ENCODE measurements around the gene SEMA3G. TPM values are rescaled to one million over a fixed set of nuclear protein-coding genes. Genes with fewer than 3 reads are reported as not detected.

SEMA3G gene
- total RNA-seq, 4 donors from 2014 or later, result 3.7 to 18.6 (median 11.5) TPM

- H3K27me3 ChIP-seq, result no peaks in the 10 kb centered on the region
- H3K4me3 ChIP-seq (replicated peaks in 1 of 3), result no peak overlapping the region
- H3K4me1 ChIP-seq, result peaks cover 19 to 24% of the 10 kb centered on the region in 2 donors
- H3K9me3 ChIP-seq, result no peaks in the 10 kb centered on the region
- intact Hi-C loops (cut with DNase I), result loop anchor here (10.0 kb wide), 1 partner anchor 172 kb away; the partner anchor contains the start of gene TWF2
- 96 to 97% methylated on average over 15 to 20 of the region's 20 CpGs for WGBS, 2 donors
- no peak overlapping the region for H3K27ac ChIP-seq
- no peak for TF ChIP-seq POLR2A (IDR thresholded peaks at IDR 0.05)
- TF ChIP-seq, protein P1, sequence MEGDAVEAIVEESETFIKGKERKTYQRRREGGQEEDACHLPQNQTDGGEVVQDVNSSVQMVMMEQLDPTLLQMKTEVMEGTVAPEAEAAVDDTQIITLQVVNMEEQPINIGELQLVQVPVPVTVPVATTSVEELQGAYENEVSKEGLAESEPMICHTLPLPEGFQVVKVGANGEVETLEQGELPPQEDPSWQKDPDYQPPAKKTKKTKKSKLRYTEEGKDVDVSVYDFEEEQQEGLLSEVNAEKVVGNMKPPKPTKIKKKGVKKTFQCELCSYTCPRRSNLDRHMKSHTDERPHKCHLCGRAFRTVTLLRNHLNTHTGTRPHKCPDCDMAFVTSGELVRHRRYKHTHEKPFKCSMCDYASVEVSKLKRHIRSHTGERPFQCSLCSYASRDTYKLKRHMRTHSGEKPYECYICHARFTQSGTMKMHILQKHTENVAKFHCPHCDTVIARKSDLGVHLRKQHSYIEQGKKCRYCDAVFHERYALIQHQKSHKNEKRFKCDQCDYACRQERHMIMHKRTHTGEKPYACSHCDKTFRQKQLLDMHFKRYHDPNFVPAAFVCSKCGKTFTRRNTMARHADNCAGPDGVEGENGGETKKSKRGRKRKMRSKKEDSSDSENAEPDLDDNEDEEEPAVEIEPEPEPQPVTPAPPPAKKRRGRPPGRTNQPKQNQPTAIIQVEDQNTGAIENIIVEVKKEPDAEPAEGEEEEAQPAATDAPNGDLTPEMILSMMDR (IDR thresholded peaks at IDR 0.05), result no peak
- H3K36me3 ChIP-seq, result peaks cover 44 to 57% of the 10 kb centered on the region in 2 donors
- no peak for DNase-seq
Measured at GRCh38 chr3:52406791-52407510, 38.0 kb downstream of the SEMA3G start.

DNA sequence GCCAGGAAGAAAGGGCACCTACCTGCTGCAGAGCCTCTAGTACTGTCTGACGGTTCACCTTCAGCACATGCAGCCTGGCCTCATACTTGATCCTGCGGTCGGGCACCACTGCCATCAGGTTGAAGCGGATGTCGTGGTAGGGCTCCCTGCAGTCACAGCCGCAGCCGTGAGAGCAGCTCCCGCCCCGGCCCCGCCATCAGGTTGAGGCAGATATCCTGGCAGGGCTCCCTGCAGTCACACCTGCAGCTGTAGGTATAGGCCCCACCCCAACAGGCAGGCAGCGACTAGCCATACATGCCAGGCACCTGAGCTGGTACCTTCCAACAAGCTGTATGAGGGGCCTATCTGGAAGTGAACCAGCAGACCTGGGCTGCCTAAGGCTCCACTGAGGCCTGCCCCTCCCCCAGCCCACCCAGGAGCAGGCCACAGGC, 38.7 kb downstream of the SEMA3G start:
- Histone ChIP-seq H3K4me1 (peaks cover 12 to 17% of the 10 kb centered on the region in 2 donors), H3K27me3 (no peaks in the 10 kb centered on the region), H3K9me3 (no peaks in the 10 kb centered on the region), H3K27ac (no peak overlapping the region), H3K4me3 (replicated peaks in 1 of 3) (no peak overlapping the region), H3K36me3 (peaks cover 51 to 64% of the 10 kb centered on the region in 2 donors)
- TF ChIP-seq, protein P1 (IDR thresholded peaks at IDR 0.05), result no peak
- TF ChIP-seq POLR2A (IDR thresholded peaks at IDR 0.05), result no peak
- WGBS, 2 donors, result 91 to 94% methylated on average over 8 to 10 of the region's 11 CpGs
- intact Hi-C loops (cut with DNase I), result loop anchor here (10.0 kb wide), 1 partner anchor 171 kb away; the partner anchor contains the start of gene TWF2
- no peak for DNase-seq

DNA sequence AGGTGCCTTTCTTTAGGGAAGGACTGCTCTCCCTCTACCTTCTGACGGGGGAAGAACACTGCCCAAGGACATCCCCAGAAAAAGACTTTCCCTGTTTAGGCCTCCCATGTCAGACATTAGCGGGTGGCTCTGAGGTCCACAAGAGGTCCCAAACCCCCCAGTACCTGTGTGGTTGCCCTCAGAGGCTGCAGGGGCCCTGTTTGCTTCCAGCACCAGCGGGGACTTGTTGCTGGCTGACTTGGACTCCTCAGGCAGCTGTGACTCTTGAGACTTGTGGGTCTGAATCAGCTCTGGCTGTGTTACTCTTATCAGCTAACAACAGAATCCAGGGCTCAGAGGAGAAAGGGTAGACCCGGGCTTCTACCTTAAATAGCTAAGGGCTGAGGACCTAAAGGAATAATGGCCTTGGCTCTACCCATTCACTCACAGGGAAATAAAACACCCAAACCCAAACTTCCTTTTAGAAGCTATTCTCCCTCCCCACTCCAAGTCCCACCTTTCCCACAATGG, 39.2 kb downstream of the SEMA3G start:
- intact Hi-C loops (cut with DNase I), result loop anchor here (10.0 kb wide), 1 partner anchor 171 kb away; the partner anchor contains the start of gene TWF2
- no peak for TF ChIP-seq POLR2A (IDR thresholded peaks at IDR 0.05)
- TF ChIP-seq, protein P1 (IDR thresholded peaks at IDR 0.05), result no peak
- H3K36me3 ChIP-seq, result peaks cover 52 to 67% of the 10 kb centered on the region in 2 donors
- no peaks in the 10 kb centered on the region for H3K27me3 ChIP-seq
- no peaks in the 10 kb centered on the region for H3K9me3 ChIP-seq
- WGBS, 2 donors, result 89 to 90% methylated on average over 4 of the region's 4 CpGs
- peaks cover 9 to 15% of the 10 kb centered on the region in 2 donors for H3K4me1 ChIP-seq
- no peak overlapping the region for H3K27ac ChIP-seq
- no peak overlapping the region for H3K4me3 ChIP-seq (replicated peaks in 1 of 3)
- no peak for DNase-seq

DNA sequence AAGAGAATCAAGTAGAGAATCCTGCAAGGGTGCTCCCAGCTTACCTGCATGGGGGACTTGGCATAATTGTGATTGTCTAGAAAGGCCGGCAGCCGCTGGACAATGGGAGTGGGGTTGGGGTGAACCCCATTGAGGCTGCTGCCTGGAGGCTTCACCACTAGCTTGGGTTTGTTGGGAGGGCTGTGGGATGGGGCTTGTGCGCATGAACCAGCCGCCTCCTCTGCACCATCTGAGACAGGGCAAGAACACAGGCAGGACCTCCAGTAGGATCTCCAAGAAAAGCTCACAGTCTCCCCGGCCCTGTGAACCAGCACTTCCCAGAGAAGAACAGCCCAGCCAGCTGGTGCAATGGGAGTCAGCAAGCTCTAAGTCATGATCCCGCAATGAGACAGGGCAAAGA, 39.8 kb downstream of the SEMA3G start:
- TF ChIP-seq, protein P1 (IDR thresholded peaks at IDR 0.05), result no peak
- TF ChIP-seq POLR2A (IDR thresholded peaks at IDR 0.05), result no peak
- Histone ChIP-seq H3K9me3 (no peaks in the 10 kb centered on the region), H3K27me3 (no peaks in the 10 kb centered on the region), H3K4me3 (replicated peaks in 1 of 3) (no peak overlapping the region), H3K36me3 (peaks cover 52 to 67% of the 10 kb centered on the region in 2 donors), H3K27ac (no peak overlapping the region), H3K4me1 (peaks cover 9 to 15% of the 10 kb centered on the region in 2 donors)
- DNase-seq, result no peak
- 95% methylated on average over 5 to 6 of the region's 6 CpGs for WGBS, 2 donors
- intact Hi-C loops (cut with DNase I), result loop anchor here (10.0 kb wide), 1 partner anchor 170 kb away; the partner anchor contains the start of gene TWF2

DNA sequence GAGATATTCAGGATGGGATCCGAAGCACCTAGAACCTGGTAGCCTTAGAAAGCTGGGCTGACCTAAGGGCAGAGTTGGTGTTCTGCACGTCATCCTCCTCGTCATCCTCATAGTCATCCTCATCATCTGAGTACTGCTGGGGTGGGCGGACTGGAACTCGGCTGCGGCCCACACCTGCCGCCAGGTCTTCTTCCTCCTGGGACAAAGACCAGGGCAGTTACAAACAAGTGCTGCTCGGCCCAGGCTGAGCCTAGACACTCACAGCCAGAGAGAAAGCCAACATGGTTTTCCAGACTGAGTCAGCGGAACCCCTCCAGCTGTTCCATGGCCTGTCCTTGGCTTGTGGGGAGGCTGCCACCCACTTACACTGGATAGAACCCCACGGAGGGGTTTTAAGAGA, 40.5 kb downstream of the SEMA3G start:
- H3K9me3 ChIP-seq, result no peaks in the 10 kb centered on the region
- no peak for DNase-seq
- H3K4me1 ChIP-seq, result peaks cover 8 to 14% of the 10 kb centered on the region in 2 donors
- no peak overlapping the region for H3K27ac ChIP-seq
- H3K27me3 ChIP-seq, result no peaks in the 10 kb centered on the region
- 95 to 97% methylated on average over 3 to 10 of the region's 10 CpGs for WGBS, 2 donors
- TF ChIP-seq POLR2A (IDR thresholded peaks at IDR 0.05), result no peak
- TF ChIP-seq, protein P1 (IDR thresholded peaks at IDR 0.05), result no peak
- peaks cover 52 to 67% of the 10 kb centered on the region in 2 donors for H3K36me3 ChIP-seq
- intact Hi-C loops (cut with DNase I), result loop anchor here (10.0 kb wide), 1 partner anchor 170 kb away; the partner anchor contains the start of gene TWF2
- H3K4me3 ChIP-seq (replicated peaks in 1 of 3), result no peak overlapping the region

Measured in thyroid gland (tissue), 4 donors.